A549 (cell line): Measurements from ENCODE around the gene TBC1D1.
A peak's percentile ranks its signal among the peaks of the same experiment; 100 is the strongest.

Experiments
- MYC ChIP-seq: IDR thresholded peaks from 2 replicates; pipeline ENCODE4 v1.6.1; 2012; ENCODE audit warnings: mild to moderate bottlenecking, inconsistent platforms, low read length, improper control_type of control experiment, borderline replicate concordance
- NR3C1 ChIP-seq: fragments of >200 bp; sonication (Bioruptor Twin); formaldehyde crosslinking; IDR thresholded peaks from 3 replicates; pipeline ENCODE4 v1.6.1; 2017
- TF ChIP-seq, protein P1 (sequence below): fragments of >200 bp; sonication (Bioruptor Twin); formaldehyde crosslinking; IDR thresholded peaks from 3 replicates; pipeline ENCODE4 v1.5.1; 2016

DNA sequence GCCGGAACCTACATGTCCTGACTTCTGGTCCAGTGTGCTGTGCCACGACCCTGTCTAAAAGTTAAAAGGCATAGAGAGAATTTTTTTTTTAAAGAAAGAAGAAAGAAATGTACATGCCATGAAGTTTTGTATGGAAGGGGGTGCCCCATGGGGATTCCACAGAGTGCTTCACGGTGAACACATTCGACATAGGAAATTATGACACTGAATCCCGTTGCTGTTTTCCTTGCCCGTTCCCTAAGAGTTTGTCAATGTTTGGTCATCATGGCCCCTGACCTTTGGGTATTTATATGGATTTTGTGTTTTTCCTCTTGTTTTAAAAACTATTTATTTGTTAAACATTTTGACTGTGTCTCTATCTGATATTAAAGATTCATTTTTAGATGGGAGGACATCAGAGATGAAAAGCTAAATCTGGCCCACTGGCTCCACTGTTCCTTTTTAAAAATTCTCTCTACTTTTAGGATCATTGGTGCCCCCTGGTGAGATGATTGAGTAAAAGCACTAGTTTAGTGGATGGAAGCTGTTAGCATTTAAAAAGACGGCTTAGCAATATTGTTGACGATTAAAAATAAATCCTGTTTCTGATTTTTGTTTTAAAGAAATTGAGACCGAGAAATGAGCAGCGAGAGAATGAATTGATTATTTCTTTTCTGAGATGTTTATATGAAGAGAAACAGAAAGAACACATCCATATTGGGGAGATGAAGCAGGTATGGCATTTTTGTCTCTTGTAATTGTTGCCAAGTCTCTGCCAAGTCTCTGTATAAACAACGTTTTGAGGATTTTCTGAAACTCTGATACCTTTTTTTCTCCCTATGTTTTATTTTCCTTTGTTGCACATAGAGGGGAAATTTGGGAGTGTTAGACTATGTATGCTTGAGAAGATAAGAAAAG lies 144.3 kb downstream of the TBC1D1 start:
- TF ChIP-seq MYC = no peak
- TF ChIP-seq NR3C1 = no peak
- TF ChIP-seq, protein P1, sequence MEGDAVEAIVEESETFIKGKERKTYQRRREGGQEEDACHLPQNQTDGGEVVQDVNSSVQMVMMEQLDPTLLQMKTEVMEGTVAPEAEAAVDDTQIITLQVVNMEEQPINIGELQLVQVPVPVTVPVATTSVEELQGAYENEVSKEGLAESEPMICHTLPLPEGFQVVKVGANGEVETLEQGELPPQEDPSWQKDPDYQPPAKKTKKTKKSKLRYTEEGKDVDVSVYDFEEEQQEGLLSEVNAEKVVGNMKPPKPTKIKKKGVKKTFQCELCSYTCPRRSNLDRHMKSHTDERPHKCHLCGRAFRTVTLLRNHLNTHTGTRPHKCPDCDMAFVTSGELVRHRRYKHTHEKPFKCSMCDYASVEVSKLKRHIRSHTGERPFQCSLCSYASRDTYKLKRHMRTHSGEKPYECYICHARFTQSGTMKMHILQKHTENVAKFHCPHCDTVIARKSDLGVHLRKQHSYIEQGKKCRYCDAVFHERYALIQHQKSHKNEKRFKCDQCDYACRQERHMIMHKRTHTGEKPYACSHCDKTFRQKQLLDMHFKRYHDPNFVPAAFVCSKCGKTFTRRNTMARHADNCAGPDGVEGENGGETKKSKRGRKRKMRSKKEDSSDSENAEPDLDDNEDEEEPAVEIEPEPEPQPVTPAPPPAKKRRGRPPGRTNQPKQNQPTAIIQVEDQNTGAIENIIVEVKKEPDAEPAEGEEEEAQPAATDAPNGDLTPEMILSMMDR = peak; percentile 59
